Right lobe of liver (tissue), 6 donors: ENCODE measurements around the gene VAX1. TPM values are rescaled to one million over a fixed set of nuclear protein-coding genes. Genes with fewer than 3 reads are reported as not detected.

Source experiments
- ATAC-seq, 4 donors: fragments of 200-7000 bp; cut with Tn5 transposase; one replicate each; pipeline ENCODE4 v1.9.1; 2020; ENCODE audit warnings: mild to moderate bottlenecking in 4 of 4, moderate library complexity in 4 of 4
- DNase-seq, 3 donors: peaks; one replicate each; pipeline ENCODE4 v3.0.0-alpha.2; 2020
- H3K27ac ChIP-seq, 3 donors: fragments of 200-600 bp; one replicate each; pipeline ENCODE4 v1.8.0; 2022
- H3K27me3 ChIP-seq, 2 donors: fragments of 200-600 bp; one replicate each; pipeline ENCODE4 v1.8.0; 2022
- H3K36me3 ChIP-seq, 4 donors: fragments of 200-600 bp; sonication (generic) in 1 of 4; one replicate each; pipeline versions ENCODE4 v1.5.1 to v1.8.0; 2017 to 2022; ENCODE audit warnings: control low read depth in 1 of 4
- H3K4me1 ChIP-seq, 4 donors: fragments of 200-600 bp; sonication (generic) in 1 of 4; one replicate each; pipeline versions ENCODE4 v1.5.1 to v1.8.0; 2017 to 2022; ENCODE audit warnings: control low read depth in 1 of 4
- H3K4me3 ChIP-seq, 3 donors: fragments of 200-600 bp; one replicate each; pipeline ENCODE4 v1.8.0; 2022
- H3K9me3 ChIP-seq, 4 donors: fragments of 200-600 bp; sonication (generic) in 1 of 4; one replicate each; pipeline versions ENCODE4 v1.5.1 to v1.8.0; 2017 to 2022; ENCODE audit warnings: control low read depth in 1 of 4
- CTCF ChIP-seq, 4 donors: fragments of 200-600 bp in 3 of 4; fragments of 450-650 bp in 1 of 4; IDR thresholded peaks; one replicate each; pipeline versions ENCODE4 v1.5.1 to v1.8.0; 2016 to 2022; ENCODE audit warnings: antibody characterized with exemption in 4 of 4, mild to moderate bottlenecking in 2 of 4
- POLR2A ChIP-seq: fragments of 450-650 bp; IDR thresholded peaks from one replicate; pipeline ENCODE4 v1.6.1; 2017; ENCODE audit warnings: antibody characterized with exemption, mild to moderate bottlenecking
- WGBS: methylation state at CpG from one replicate; pipeline ENCODE4 v1.1.6; 2018; ENCODE audit warnings: low coverage, low lambda C conversion rate; ENCODE audit not compliant: insufficient coverage; ENCODE audit errors: missing lambda C conversion rate; 5-methylcytosine and 5-hydroxymethylcytosine counted together
- intact Hi-C, 2 donors: fragments of 100-400 bp; cut with DNase I; formaldehyde crosslinking; loops; one replicate each; pipeline versions ENCODE4 v1.11.2 to v1.14.1; 2022
- total RNA-seq, 6 experiments: library from RNA; depleted of rRNA in 2 of 6; stranded (reverse); fragments of >200 nt in 2 of 6; fragmentation: NEBNext Ultra II Directional in 3 of 6; extraction: Animal tissue kit (Norgen Biotek cat#: 25700) in 3 of 6; gene quantifications; one replicate each; pipeline versions ENCODE4 v1.1.0 to v1.2.4, GENCODE V29; 2016 to 2023
- donor health status: DM: no; HTN: yes; CAD: no.
- donor health status: DM: no; HTN: no; CAD: no.
- donor health status: DM: no; HTN: no; CAD: no.
- donor health status: DM: no; HTN: yes; CAD: no.
- donor health status: DM: no; HTN: yes; CAD: no.

VAX1 gene
- total RNA-seq, 6 experiments from 2014 or later, result not detected

GRCh38 chr10:117143103-117143823, 5.2 kb upstream of the VAX1 start:
- H3K36me3 ChIP-seq, result no peaks in the 10 kb centered on the region
- ATAC-seq (no peak), DNase-seq (no peak)
- H3K9me3 ChIP-seq, result no peaks in the 10 kb centered on the region
- no peak overlapping the region for H3K4me3 ChIP-seq
- peaks cover 0 to 2% (median 0%) of the 10 kb centered on the region in 4 donors for H3K4me1 ChIP-seq
- peaks cover 7 to 12% of the 10 kb centered on the region in 2 donors for H3K27me3 ChIP-seq
- no peak for TF ChIP-seq POLR2A
- no peak for TF ChIP-seq CTCF (IDR thresholded peaks at IDR 0.05)
- intact Hi-C loops, result no loop called here
- 36% methylated on average over 5 of the region's 5 CpGs for WGBS
- no peak overlapping the region for H3K27ac ChIP-seq

- no peaks in the 10 kb centered on the region for H3K36me3 ChIP-seq
- H3K4me1 ChIP-seq, result peaks cover 0 to 18% (median 3%) of the 10 kb centered on the region in 4 donors
- 0% methylated on average over 9 of the region's 23 CpGs for WGBS
- intact Hi-C loops, result no loop called here
- H3K9me3 ChIP-seq, result no peaks in the 10 kb centered on the region
- TF ChIP-seq CTCF (IDR thresholded peaks at IDR 0.05), result no peak
- no peak for DNase-seq
- no peak overlapping the region for H3K4me3 ChIP-seq
- no peak overlapping the region for H3K27ac ChIP-seq
- no peak for ATAC-seq
- H3K27me3 ChIP-seq, result peaks cover 12 to 34% of the 10 kb centered on the region in 2 donors
These were observed 2.4 kb upstream of the VAX1 start for GRCh38 chr10:117140525-117140902.

- Histone ChIP-seq H3K27me3 (peaks cover 12 to 34% of the 10 kb centered on the region in 2 donors), H3K9me3 (no peaks in the 10 kb centered on the region), H3K27ac (no peak overlapping the region), H3K4me3 (no peak overlapping the region), H3K36me3 (no peaks in the 10 kb centered on the region), H3K4me1 (peaks cover 0 to 18% (median 3%) of the 10 kb centered on the region in 4 donors)
- intact Hi-C loops, result no loop called here
- no peak for DNase-seq
- 16% methylated on average over 21 of the region's 72 CpGs for WGBS
- TF ChIP-seq CTCF (IDR thresholded peaks at IDR 0.05), result no peak
- TF ChIP-seq POLR2A, result no peak
- ATAC-seq, result no peak
These were observed 1.8 kb upstream of the VAX1 start for GRCh38 chr10:117139581-117140524.

GRCh38 chr10:117138838-117139580, 939 bp upstream of the VAX1 start:
- 7% methylated on average over 19 of the region's 19 CpGs for WGBS
- no peak overlapping the region for H3K4me3 ChIP-seq
- intact Hi-C loops, result no loop called here
- no peak for DNase-seq
- peaks cover 0 to 21% (median 3%) of the 10 kb centered on the region in 4 donors for H3K4me1 ChIP-seq
- TF ChIP-seq CTCF (IDR thresholded peaks at IDR 0.05) (no peak), POLR2A (no peak)
- no peaks in the 10 kb centered on the region for H3K9me3 ChIP-seq
- H3K36me3 ChIP-seq, result no peaks in the 10 kb centered on the region
- H3K27ac ChIP-seq, result no peak overlapping the region
- peaks cover 16 to 38% of the 10 kb centered on the region in 2 donors for H3K27me3 ChIP-seq
- ATAC-seq, result no peak
